A549 (cell line): ENCODE results near the gene CUX1.

Experiments
- CHD2 ChIP-seq: fragments of 150-350 bp; IDR thresholded peaks from 2 replicates; pipeline ENCODE4 v1.6.1; 2014; ENCODE audit warnings: low read length; ENCODE audit not compliant: partially characterized antibody
- CTCF ChIP-seq: fragments of >200 bp; sonication (Bioruptor Twin); formaldehyde crosslinking; IDR thresholded peaks from 3 replicates; pipeline ENCODE4 v1.5.1; 2016
- EHF ChIP-seq: fragments of 250-450 bp; sonication (Bioruptor Pico); IDR thresholded peaks from 2 replicates; pipeline ENCODE4 v1.5.0; 2020; ENCODE audit warnings: mild to moderate bottlenecking
- HDAC2 ChIP-seq: fragments of 200-600 bp; sonication (generic); IDR thresholded peaks from 2 replicates; pipeline ENCODE4 v1.6.1; 2016
- JUN ChIP-seq, 2 experiments: fragments of >200 bp; sonication (Bioruptor Twin); formaldehyde crosslinking; IDR thresholded peaks; 2 replicates in 1 of 2; 3 replicates in 1 of 2; pipeline ENCODE4 v1.6.1; 2016 to 2017
- MAZ ChIP-seq: fragments of 150-350 bp; IDR thresholded peaks from 2 replicates; pipeline ENCODE4 v1.6.1; 2014; ENCODE audit warnings: antibody characterized with exemption, low read depth, low read length, borderline replicate concordance
- PBX3 ChIP-seq: IDR thresholded peaks from 2 replicates; pipeline ENCODE4 v1.6.1; 2012
- POLR2A ChIP-seq: IDR thresholded peaks from 2 replicates; pipeline ENCODE4 v1.6.1; 2012; ENCODE audit warnings: mild to moderate bottlenecking, low read length
- POLR2AphosphoS2 ChIP-seq: conservative IDR thresholded peaks from 2 replicates; pipeline ENCODE4 v1.6.1; 2012; ENCODE audit warnings: low read length, improper control_type of control experiment, inconsistent platforms
- RAD21 ChIP-seq, 2 experiments: fragments of >200 bp in 1 of 2; sonication (Bioruptor Twin) in 1 of 2; formaldehyde crosslinking in 1 of 2; IDR thresholded peaks in 1 of 2; conservative IDR thresholded peaks in 1 of 2; 2 replicates in 1 of 2; 3 replicates in 1 of 2; pipeline ENCODE4 v1.6.1; 2012 to 2018; ENCODE audit warnings: inconsistent platforms in 1 of 2
- SMC3 ChIP-seq: fragments of >200 bp; sonication (Bioruptor Twin); formaldehyde crosslinking; IDR thresholded peaks from 3 replicates; pipeline ENCODE4 v1.6.1; 2018; ENCODE audit warnings: inconsistent platforms
- TP53 ChIP-seq: fragments of 250-450 bp; sonication (Bioruptor Pico); IDR thresholded peaks from 2 replicates; pipeline ENCODE4 v1.5.0; 2021; ENCODE audit warnings: mild to moderate bottlenecking, moderate library complexity

- TF ChIP-seq HDAC2 (no peak), EHF (CRISPR knock-in tag) (no peak), CHD2 (no peak), CTCF (no peak), RAD21 (conservative IDR thresholded peaks at IDR 0.05 in 1 of 2, IDR thresholded peaks at IDR 0.05 in 1 of 2) (no peak), POLR2A (no peak), SMC3 (no peak), JUN (IDR thresholded peaks at IDR 0.05) (no peak), TP53 (CRISPR knock-in tag) (no peak), POLR2AphosphoS2 (no peak), PBX3 (no peak), MAZ (no peak)
These were observed 154.0 kb downstream of the CUX1 start for GRCh38 chr7:101971457-101971856.
